PC-9 (cell line): Measurements from ENCODE around the gene WNT1. TPM values are rescaled to one million over a fixed set of nuclear protein-coding genes. Genes with fewer than 3 reads are reported as not detected.

ENCODE experiments used
- BruUV-seq: library from RNA; stranded (reverse); fragments of 400-500 nt; replicated peaks from 2 replicates; lab custom pipeline; 2021; lab: Mats Ljungman, UMichigan
- CTCF ChIA-PET: fragments of 300-600 bp; sonication (Branson Sonifier 250); formaldehyde crosslinking; loops from one replicate; lab custom pipeline; 2022; ENCODE audit warnings: antibody characterized with exemption; lab: Charles Lee
- POLR2A ChIA-PET: fragments of 300-600 bp; sonication (Branson Sonifier 250); formaldehyde crosslinking; loops from one replicate; lab custom pipeline; 2022; ENCODE audit warnings: antibody characterized with exemption; ENCODE audit not compliant: unreplicated experiment; lab: Charles Lee
- DNase-seq, 2 experiments: peaks; one replicate each; pipeline versions ENCODE4 v3.0.0 to v3.0.0-alpha.2; 2015 to 2022; ENCODE audit warnings: mixed read lengths in 1 of 2
- H2AFZ ChIP-seq: fragments of 200-600 bp; sonication (generic); 2 replicates; pipeline ENCODE4 v1.8.1; 2017; ENCODE audit warnings: antibody characterized with exemption
- H3F3A ChIP-seq: fragments of 200-600 bp; sonication (generic); 2 replicates; pipeline ENCODE4 v1.8.1; 2017; ENCODE audit warnings: antibody characterized with exemption, mild to moderate bottlenecking, low read depth; ENCODE audit not compliant: insufficient read depth
- H3K27ac ChIP-seq: fragments of 200-600 bp; sonication (generic); 2 replicates; pipeline ENCODE4 v1.6.1; 2016; ENCODE audit warnings: mixed run types
- H3K27me3 ChIP-seq: fragments of 200-600 bp; sonication (generic); 2 replicates; pipeline ENCODE4 v1.6.1; 2016; ENCODE audit warnings: low read depth, mixed run types; ENCODE audit not compliant: insufficient read depth
- H3K36me3 ChIP-seq: fragments of 200-600 bp; sonication (generic); 2 replicates; pipeline ENCODE4 v1.6.1; 2016; ENCODE audit warnings: low read depth, mixed run types
- H3K4me1 ChIP-seq: fragments of 200-600 bp; sonication (generic); replicated peaks from 2 replicates; pipeline ENCODE4 v1.6.1; 2016; ENCODE audit warnings: mixed run types; ENCODE audit not compliant: insufficient read depth
- H3K4me2 ChIP-seq: fragments of 200-600 bp; sonication (generic); 2 replicates; pipeline ENCODE4 v1.6.1; 2017; ENCODE audit warnings: mixed run types
- H3K4me3 ChIP-seq: fragments of 200-600 bp; sonication (generic); 2 replicates; pipeline ENCODE4 v1.6.1; 2016; ENCODE audit warnings: mixed run types
- H3K79me2 ChIP-seq: fragments of 200-600 bp; sonication (generic); 2 replicates; pipeline ENCODE4 v1.6.1; 2017; ENCODE audit warnings: low read depth, mixed run types
- H3K9me2 ChIP-seq: fragments of 200-600 bp; sonication (generic); 2 replicates; pipeline ENCODE4 v1.8.1; 2017; ENCODE audit warnings: mild to moderate bottlenecking; ENCODE audit not compliant: insufficient read depth
- H3K9me3 ChIP-seq: fragments of 200-600 bp; sonication (generic); 2 replicates; pipeline ENCODE4 v1.8.1; 2016; ENCODE audit warnings: low read depth; ENCODE audit not compliant: insufficient read depth
- H4K20me1 ChIP-seq: fragments of 200-600 bp; sonication (generic); 2 replicates; pipeline ENCODE4 v1.8.1; 2017; ENCODE audit not compliant: insufficient read depth
- CTCF ChIP-seq: fragments of 200-600 bp; sonication (generic); conservative IDR thresholded peaks from 2 replicates; pipeline ENCODE4 v1.6.1; 2017; ENCODE audit warnings: mixed run types, antibody characterized with exemption, mild to moderate bottlenecking, moderate library complexity
- EZH2 ChIP-seq: fragments of 200-600 bp; sonication (generic); IDR thresholded peaks from 2 replicates; pipeline ENCODE4 v1.8.0; 2017; ENCODE audit warnings: antibody characterized with exemption, low read depth
- intact Hi-C: fragments of 100-400 bp; cut with micrococcal nuclease; formaldehyde crosslinking; loops from one replicate; pipeline ENCODE4 v1.10.0; 2022; ENCODE audit not compliant: unreplicated experiment
- total RNA-seq: library from RNA; stranded (reverse); gene quantifications from 2 replicates; pipeline ENCODE4 v1.2.3, GENCODE V29; 2021

WNT1 gene
- total RNA-seq, 1 experiment from 2014 or later, result not detected

- no peaks in the 10 kb centered on the region for H3K9me3 ChIP-seq
- POLR2A ChIA-PET, result no interaction called here
- H4K20me1 ChIP-seq, result no peaks in the 10 kb centered on the region
- no peak overlapping the region for H2AFZ ChIP-seq
- no peaks in the 10 kb centered on the region for H3F3A ChIP-seq
- no peak overlapping the region for H3K4me2 ChIP-seq
- no peaks in the 10 kb centered on the region for H3K79me2 ChIP-seq
- DNase-seq, result no peak
- peaks cover 7% of the 10 kb centered on the region; the same call in 1 of the 2 replicates for H3K27me3 ChIP-seq
- no peak overlapping the region for H3K4me3 ChIP-seq
- intact Hi-C loops, result no loop called here
- peaks cover 8% of the 10 kb centered on the region; the same call in 1 of the 2 replicates for H3K4me1 ChIP-seq
- TF ChIP-seq EZH2 (no peak), CTCF (no peak)
- no peak overlapping the region for H3K27ac ChIP-seq
- CTCF ChIA-PET, result interaction anchor here (0.7 to 1.9 kb wide), 2 partner anchors 14 to 22 kb away, joined by 4 to 11 read pairs; no protein-coding TSS in a partner anchor
- H3K9me2 ChIP-seq, result no peaks in the 10 kb centered on the region
- H3K36me3 ChIP-seq, result no peaks in the 10 kb centered on the region
- no TSS peak for BruUV-seq
These were observed 11.8 kb upstream of the WNT1 start for GRCh38 chr12:48966177-48966895.

- Histone ChIP-seq H4K20me1 (no peaks in the 10 kb centered on the region), H3K4me2 (no peak overlapping the region), H3K79me2 (no peaks in the 10 kb centered on the region), H3K36me3 (no peaks in the 10 kb centered on the region), H3K4me1 (peaks cover 8% of the 10 kb centered on the region; the same call in 1 of the 2 replicates), H3K9me3 (no peaks in the 10 kb centered on the region), H3K27ac (no peak overlapping the region), H3K4me3 (no peak overlapping the region), H3K27me3 (peaks cover 14% of the 10 kb centered on the region; the same call in 1 of the 2 replicates), H3F3A (no peaks in the 10 kb centered on the region), H3K9me2 (no peaks in the 10 kb centered on the region), H2AFZ (no peak overlapping the region)
- TF ChIP-seq EZH2, result no peak
- no peak for TF ChIP-seq CTCF
- intact Hi-C loops, result no loop called here
- CTCF ChIA-PET, result interaction anchor here (0.5 to 0.6 kb wide), 2 partner anchors 49 to 1000 kb away, joined by 9 to 16 read pairs; no protein-coding TSS in a partner anchor
- no TSS peak for BruUV-seq
- DNase-seq, result no peak
- POLR2A ChIA-PET, result interaction anchor here (0.6 to 0.7 kb wide), 3 partner anchors 50 to 296 kb away, joined by 3 to 5 read pairs (median 4); no protein-coding TSS in a partner anchor
These were observed 10.1 kb upstream of the WNT1 start for GRCh38 chr12:48967991-48968390.

- no peak overlapping the region for H3K4me2 ChIP-seq
- no peaks in the 10 kb centered on the region for H3K36me3 ChIP-seq
- ChIA-PET POLR2A (interaction anchor here (0.6 to 0.7 kb wide), 3 partner anchors 50 to 296 kb away, joined by 3 to 5 read pairs (median 4); no protein-coding TSS in a partner anchor), CTCF (interaction anchor here (0.5 to 0.6 kb wide), 3 partner anchors 19 to 1000 kb away, joined by 6 to 16 read pairs (median 9); no protein-coding TSS in a partner anchor)
- H2AFZ ChIP-seq, result no peak overlapping the region
- no peak overlapping the region for H3K27ac ChIP-seq
- intact Hi-C loops, result no loop called here
- no peaks in the 10 kb centered on the region for H3F3A ChIP-seq
- BruUV-seq, result no TSS peak
- peaks cover 8% of the 10 kb centered on the region; the same call in 1 of the 2 replicates for H3K4me1 ChIP-seq
- TF ChIP-seq EZH2 (no peak), CTCF (no peak)
- no peak for DNase-seq
- H3K27me3 ChIP-seq, result peaks cover 17% of the 10 kb centered on the region; the same call in 1 of the 2 replicates
- H3K9me2 ChIP-seq, result no peaks in the 10 kb centered on the region
- H3K9me3 ChIP-seq, result no peaks in the 10 kb centered on the region
- no peaks in the 10 kb centered on the region for H3K79me2 ChIP-seq
- no peaks in the 10 kb centered on the region for H4K20me1 ChIP-seq
- H3K4me3 ChIP-seq, result no peak overlapping the region
These were observed 9.7 kb upstream of the WNT1 start for GRCh38 chr12:48968467-48968866.
